HCT116 (cell line): Measurements from ENCODE around the gene CDX1. TPM values are rescaled to one million over a fixed set of nuclear protein-coding genes. Genes with fewer than 3 reads are reported as not detected.

Experiments
- ATAC-seq: fragments of 200-7000 bp; cut with Tn5 transposase; 2 replicates; pipeline ENCODE4 v1.9.1; 2020; ENCODE audit warnings: mild to moderate bottlenecking, moderate library complexity
- BruUV-seq: library from RNA; stranded (reverse); fragments of 400-500 nt; replicated peaks from 2 replicates; lab custom pipeline; 2021; lab: Mats Ljungman, UMichigan
- CTCF ChIA-PET: fragments of 300-600 bp; sonication (Branson Sonifier 250); formaldehyde crosslinking; loops from one replicate; lab custom pipeline; 2021; ENCODE audit warnings: antibody characterized with exemption; lab: Charles Lee
- POLR2A ChIA-PET: fragments of 300-600, 350-600 bp; sonication (Branson Sonifier 250); formaldehyde crosslinking; loops from one replicate; lab custom pipeline; 2021; ENCODE audit warnings: antibody characterized with exemption; lab: Charles Lee
- RAD21 ChIA-PET, 2 experiments: fragments of 300-600 bp; sonication (Branson Sonifier 250); formaldehyde crosslinking; loops; one replicate each; lab custom pipeline; 2023; ENCODE audit warnings: low total read pairs in 2 of 2; ENCODE audit not compliant: uncharacterized antibody in 2 of 2, unreplicated experiment in 2 of 2, low non-redundant PET in 1 of 2; lab: Charles Lee
- DNase-seq: peaks from one replicate; pipeline ENCODE4 v3.0.0-alpha.2; 2010; ENCODE audit warnings: low read depth, low spot score
- H2AFZ ChIP-seq: fragments of 200-600 bp; shearing (Covaris generic), sonication (generic); 2 replicates; pipeline ENCODE4 v1.6.1; 2017; ENCODE audit warnings: low read depth, mixed run types, mixed read lengths, antibody characterized with exemption, low read length; ENCODE audit not compliant: poor library complexity, severe bottlenecking
- H3K27ac ChIP-seq: 2 replicates; pipeline ENCODE4 v1.5.1; 2012; ENCODE audit warnings: low read depth, low read length
- H3K27me3 ChIP-seq: fragments of 200-600 bp; sonication (generic); 2 replicates; pipeline ENCODE4 v1.6.1; 2016; ENCODE audit warnings: mixed run types, low read length, mixed read lengths; ENCODE audit not compliant: insufficient read depth
- H3K36me3 ChIP-seq, 2 experiments: fragments of 200-500 bp in 1 of 2; fragments of 200-600 bp in 1 of 2; sonication (Bioruptor generic) in 1 of 2; sonication (generic) in 1 of 2; 2 replicates each; pipeline versions ENCODE4 v1.5.1 to v1.6.1; 2014 to 2016; ENCODE audit warnings: low read length in 2 of 2, inconsistent platforms in 1 of 2, mixed read lengths in 1 of 2, mixed run types in 1 of 2; ENCODE audit not compliant: insufficient read depth in 2 of 2, control insufficient read depth in 1 of 2
- H3K4me1 ChIP-seq, 2 experiments: fragments of 200-600 bp in 1 of 2; sonication (generic) in 1 of 2; 2 replicates each; pipeline versions ENCODE4 v1.5.1 to v1.6.1; 2012 to 2017; ENCODE audit warnings: low read length in 2 of 2, inconsistent platforms in 1 of 2, mild to moderate bottlenecking in 1 of 2, mixed read lengths in 1 of 2, mixed run types in 1 of 2, moderate library complexity in 1 of 2; ENCODE audit not compliant: insufficient read depth in 2 of 2, control insufficient read depth in 1 of 2
- H3K4me2 ChIP-seq: fragments of 200-600 bp; sonication (generic); 2 replicates; pipeline ENCODE4 v1.6.1; 2017; ENCODE audit warnings: mixed run types, low read length, mixed read lengths
- H3K4me3 ChIP-seq, 2 experiments: fragments of 200-600 bp in 1 of 2; sonication (generic) in 1 of 2; replicated peaks in 1 of 2; 2 replicates each; pipeline ENCODE4 v1.5.1; 2011 to 2016; ENCODE audit warnings: low read length in 2 of 2, control low read depth in 1 of 2, low read depth in 1 of 2, mild to moderate bottlenecking in 1 of 2, mixed read lengths in 1 of 2, mixed run types in 1 of 2
- H3K79me2 ChIP-seq: fragments of 200-600 bp; sonication (generic); 2 replicates; pipeline ENCODE4 v1.6.1; 2017; ENCODE audit warnings: mild to moderate bottlenecking, mixed run types, low read length, moderate library complexity, mixed read lengths; ENCODE audit not compliant: insufficient read depth
- H3K9ac ChIP-seq: fragments of 200-600 bp; sonication (generic); 2 replicates; pipeline ENCODE4 v1.6.1; 2016; ENCODE audit warnings: low read length, mixed read lengths
- H3K9me2 ChIP-seq: fragments of 200-600 bp; sonication (generic), shearing (Covaris generic); 2 replicates; pipeline ENCODE4 v1.6.1; 2017; ENCODE audit warnings: mixed run types, mild to moderate bottlenecking, moderate library complexity; ENCODE audit not compliant: insufficient read depth
- H3K9me3 ChIP-seq, 2 experiments: fragments of 200-500 bp in 1 of 2; fragments of 200-600 bp in 1 of 2; sonication (Bioruptor generic) in 1 of 2; sonication (generic) in 1 of 2; 2 replicates each; pipeline ENCODE4 v1.6.1; 2014 to 2017; ENCODE audit warnings: low read length in 2 of 2, mixed read lengths in 2 of 2, inconsistent platforms in 1 of 2, low read depth in 1 of 2, mild to moderate bottlenecking in 1 of 2, mixed run types in 1 of 2, moderate library complexity in 1 of 2; ENCODE audit not compliant: control insufficient read depth in 1 of 2, insufficient read depth in 1 of 2
- H4K20me1 ChIP-seq: fragments of 200-600 bp; sonication (generic), shearing (Covaris generic); 2 replicates; pipeline ENCODE4 v1.6.1; 2017; ENCODE audit warnings: mixed run types, mild to moderate bottlenecking, moderate library complexity; ENCODE audit not compliant: insufficient read depth
- CBX3 ChIP-seq: IDR thresholded peaks from 2 replicates; pipeline ENCODE4 v1.6.1; 2012; ENCODE audit warnings: low read depth
- CEBPB ChIP-seq: IDR thresholded peaks from 2 replicates; pipeline ENCODE4 v1.6.1; 2012; ENCODE audit warnings: low read depth
- EGR1 ChIP-seq: IDR thresholded peaks from 2 replicates; pipeline ENCODE4 v1.6.1; 2012; ENCODE audit warnings: low read depth
- EZH2 ChIP-seq: fragments of 200-600 bp; sonication (generic); IDR thresholded peaks from 2 replicates; pipeline ENCODE4 v1.6.1; 2017; ENCODE audit warnings: antibody characterized with exemption, mixed run types
- EZH2phosphoT487 ChIP-seq: fragments of 200-600 bp; IDR thresholded peaks from 2 replicates; pipeline ENCODE4 v1.6.1; 2018; ENCODE audit warnings: antibody characterized with exemption, borderline replicate concordance
- FOSL1 ChIP-seq: IDR thresholded peaks from 2 replicates; pipeline ENCODE4 v1.6.1; 2012; ENCODE audit warnings: low read depth
- POLR2A ChIP-seq: IDR thresholded peaks from 2 replicates; pipeline ENCODE4 v1.7.0; 2011; ENCODE audit warnings: borderline replicate concordance; ENCODE audit not compliant: insufficient read depth, insufficient read length; ENCODE audit errors: extremely low read depth
- RAD21 ChIP-seq: IDR thresholded peaks from 2 replicates; pipeline ENCODE4 v1.6.1; 2012; ENCODE audit warnings: low read depth, mild to moderate bottlenecking
- SIN3A ChIP-seq: IDR thresholded peaks from 2 replicates; pipeline ENCODE4 v1.6.1; 2012; ENCODE audit warnings: low read depth
- SRF ChIP-seq: IDR thresholded peaks from 2 replicates; pipeline ENCODE4 v1.6.1; 2012; ENCODE audit warnings: low read depth
- TCF7L2 ChIP-seq: IDR thresholded peaks from 2 replicates; pipeline ENCODE4 v1.7.0; 2011; ENCODE audit warnings: borderline replicate concordance, inconsistent platforms; ENCODE audit not compliant: insufficient read depth, insufficient read length; ENCODE audit errors: extremely low read depth
- YY1 ChIP-seq: IDR thresholded peaks from 2 replicates; pipeline ENCODE4 v1.6.1; 2011; ENCODE audit warnings: low read length, low read depth, moderate library complexity, mild to moderate bottlenecking; ENCODE audit not compliant: insufficient replicate concordance; ENCODE audit errors: extremely low read depth
- ZNF274 ChIP-seq: fragments of 200-500 bp; sonication (Bioruptor generic); IDR thresholded peaks from 2 replicates; pipeline ENCODE4 v1.6.1; 2014; ENCODE audit warnings: mild to moderate bottlenecking, low read depth, low read length, inconsistent platforms
- intact Hi-C: fragments of 100-400 bp; cut with micrococcal nuclease; formaldehyde crosslinking; loops from 2 replicates; pipeline ENCODE4 v1.10.0; 2022
- total RNA-seq: library from RNA; stranded (reverse); gene quantifications from one replicate; pipeline ENCODE4 v1.2.1, GENCODE V29; 2021; ENCODE audit not compliant: unreplicated experiment
- TF ChIP-seq, protein P1 (sequence below): IDR thresholded peaks from 2 replicates; pipeline ENCODE4 v1.6.1; 2012; ENCODE audit warnings: low read depth
- TF ChIP-seq, protein P2 (sequence below): IDR thresholded peaks from 2 replicates; pipeline ENCODE4 v1.6.1; 2012
- TF ChIP-seq, protein P3 (sequence below): IDR thresholded peaks from 2 replicates; pipeline ENCODE4 v1.6.1; 2012

The CDX1 gene
- total RNA-seq, 1 experiment from 2014 or later: not detected

DNA sequence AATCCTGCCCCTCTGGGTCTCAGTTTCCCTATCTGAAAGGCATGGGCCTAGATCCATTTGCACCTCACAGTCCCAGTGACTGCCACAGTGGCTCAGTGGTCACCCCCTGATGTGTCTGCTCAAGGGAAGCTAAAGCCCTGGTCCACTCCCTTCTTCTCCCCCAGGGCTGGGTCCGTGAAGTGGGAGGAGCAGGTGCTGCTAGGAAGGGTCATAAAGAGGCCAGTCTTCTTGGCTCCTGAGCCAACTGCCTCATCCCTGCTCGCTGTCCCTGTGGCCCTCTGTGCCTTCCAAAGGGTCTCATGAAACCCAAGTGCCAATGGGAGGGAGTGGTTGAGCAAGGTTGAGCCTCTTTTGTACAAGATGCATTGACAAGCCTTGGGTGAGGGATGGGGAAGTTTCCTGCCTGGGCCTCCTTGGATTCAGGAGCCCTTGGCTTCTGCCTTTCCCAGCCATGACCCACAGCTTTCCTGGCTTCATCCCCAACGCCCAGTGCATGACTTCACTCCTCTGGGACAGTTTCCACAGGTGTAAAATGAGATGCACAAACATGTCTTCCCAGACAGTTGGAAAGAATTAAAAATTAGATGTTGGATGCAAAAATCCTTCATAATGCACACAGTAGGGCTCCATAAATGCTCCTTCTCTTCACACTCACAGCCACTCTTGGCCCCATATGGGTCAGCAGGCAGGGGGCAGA, 21.7 kb downstream of the CDX1 start:
- RAD21 ChIA-PET: no interaction called here
- no peak overlapping the region for H3K4me3 ChIP-seq
- BruUV-seq: no TSS peak
- CTCF ChIA-PET: no interaction called here
- no peaks in the 10 kb centered on the region for H3K79me2 ChIP-seq
- no peaks in the 10 kb centered on the region; the same call in 1 of the 2 replicates for H3K27me3 ChIP-seq
- H4K20me1 ChIP-seq: no peaks in the 10 kb centered on the region
- H3K27ac ChIP-seq: no peak overlapping the region
- H3K9me2 ChIP-seq: no peaks in the 10 kb centered on the region
- H3K9ac ChIP-seq: no peak overlapping the region
- ATAC-seq (no peak), DNase-seq (no peak)
- H3K4me1 ChIP-seq: peaks cover 0 to 7% of the 10 kb centered on the region in 2 experiments; a peak in 1 of 4 replicates
- intact Hi-C loops: no loop called here
- POLR2A ChIA-PET: no interaction called here
- no peak overlapping the region for H3K4me2 ChIP-seq
- H2AFZ ChIP-seq: no peak overlapping the region
- TF ChIP-seq ZNF274 (no peak), FOSL1 (no peak), CBX3 (no peak), EZH2 (no peak), YY1 (no peak), EZH2phosphoT487 (no peak), POLR2A (no peak), RAD21 (no peak), SIN3A (no peak), EGR1 (no peak), TCF7L2 (no peak), CEBPB (no peak), SRF (no peak)
- TF ChIP-seq, protein P1, sequence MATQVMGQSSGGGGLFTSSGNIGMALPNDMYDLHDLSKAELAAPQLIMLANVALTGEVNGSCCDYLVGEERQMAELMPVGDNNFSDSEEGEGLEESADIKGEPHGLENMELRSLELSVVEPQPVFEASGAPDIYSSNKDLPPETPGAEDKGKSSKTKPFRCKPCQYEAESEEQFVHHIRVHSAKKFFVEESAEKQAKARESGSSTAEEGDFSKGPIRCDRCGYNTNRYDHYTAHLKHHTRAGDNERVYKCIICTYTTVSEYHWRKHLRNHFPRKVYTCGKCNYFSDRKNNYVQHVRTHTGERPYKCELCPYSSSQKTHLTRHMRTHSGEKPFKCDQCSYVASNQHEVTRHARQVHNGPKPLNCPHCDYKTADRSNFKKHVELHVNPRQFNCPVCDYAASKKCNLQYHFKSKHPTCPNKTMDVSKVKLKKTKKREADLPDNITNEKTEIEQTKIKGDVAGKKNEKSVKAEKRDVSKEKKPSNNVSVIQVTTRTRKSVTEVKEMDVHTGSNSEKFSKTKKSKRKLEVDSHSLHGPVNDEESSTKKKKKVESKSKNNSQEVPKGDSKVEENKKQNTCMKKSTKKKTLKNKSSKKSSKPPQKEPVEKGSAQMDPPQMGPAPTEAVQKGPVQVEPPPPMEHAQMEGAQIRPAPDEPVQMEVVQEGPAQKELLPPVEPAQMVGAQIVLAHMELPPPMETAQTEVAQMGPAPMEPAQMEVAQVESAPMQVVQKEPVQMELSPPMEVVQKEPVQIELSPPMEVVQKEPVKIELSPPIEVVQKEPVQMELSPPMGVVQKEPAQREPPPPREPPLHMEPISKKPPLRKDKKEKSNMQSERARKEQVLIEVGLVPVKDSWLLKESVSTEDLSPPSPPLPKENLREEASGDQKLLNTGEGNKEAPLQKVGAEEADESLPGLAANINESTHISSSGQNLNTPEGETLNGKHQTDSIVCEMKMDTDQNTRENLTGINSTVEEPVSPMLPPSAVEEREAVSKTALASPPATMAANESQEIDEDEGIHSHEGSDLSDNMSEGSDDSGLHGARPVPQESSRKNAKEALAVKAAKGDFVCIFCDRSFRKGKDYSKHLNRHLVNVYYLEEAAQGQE: no peak
- TF ChIP-seq, protein P2, sequence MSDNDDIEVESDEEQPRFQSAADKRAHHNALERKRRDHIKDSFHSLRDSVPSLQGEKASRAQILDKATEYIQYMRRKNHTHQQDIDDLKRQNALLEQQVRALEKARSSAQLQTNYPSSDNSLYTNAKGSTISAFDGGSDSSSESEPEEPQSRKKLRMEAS: no peak
- TF ChIP-seq, protein P3, sequence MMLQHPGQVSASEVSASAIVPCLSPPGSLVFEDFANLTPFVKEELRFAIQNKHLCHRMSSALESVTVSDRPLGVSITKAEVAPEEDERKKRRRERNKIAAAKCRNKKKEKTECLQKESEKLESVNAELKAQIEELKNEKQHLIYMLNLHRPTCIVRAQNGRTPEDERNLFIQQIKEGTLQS: no peak
- H3K9me3 ChIP-seq: no peaks in the 10 kb centered on the region
- H3K36me3 ChIP-seq: no peaks in the 10 kb centered on the region
